GM21717 (cell line): ENCODE data around the gene PCBP4.
"Not testable (repeated sequence)": the region's sequence is repeated elsewhere in the genome, so short reads cannot be mapped to it uniquely, and the experiment has no call there.

ENCODE experiments used
- ATAC-seq: cut with Tn5 transposase; IDR thresholded peaks from one replicate; pipeline ENCODE4 v1.9.1; 2021; ENCODE audit warnings: mild to moderate bottlenecking, moderate library complexity; ENCODE audit not compliant: unreplicated experiment

PCBP4 gene

GRCh38 chr3:51941463-51941797 lies 25.8 kb downstream of the PCBP4 start:
- no peak for ATAC-seq

DNA sequence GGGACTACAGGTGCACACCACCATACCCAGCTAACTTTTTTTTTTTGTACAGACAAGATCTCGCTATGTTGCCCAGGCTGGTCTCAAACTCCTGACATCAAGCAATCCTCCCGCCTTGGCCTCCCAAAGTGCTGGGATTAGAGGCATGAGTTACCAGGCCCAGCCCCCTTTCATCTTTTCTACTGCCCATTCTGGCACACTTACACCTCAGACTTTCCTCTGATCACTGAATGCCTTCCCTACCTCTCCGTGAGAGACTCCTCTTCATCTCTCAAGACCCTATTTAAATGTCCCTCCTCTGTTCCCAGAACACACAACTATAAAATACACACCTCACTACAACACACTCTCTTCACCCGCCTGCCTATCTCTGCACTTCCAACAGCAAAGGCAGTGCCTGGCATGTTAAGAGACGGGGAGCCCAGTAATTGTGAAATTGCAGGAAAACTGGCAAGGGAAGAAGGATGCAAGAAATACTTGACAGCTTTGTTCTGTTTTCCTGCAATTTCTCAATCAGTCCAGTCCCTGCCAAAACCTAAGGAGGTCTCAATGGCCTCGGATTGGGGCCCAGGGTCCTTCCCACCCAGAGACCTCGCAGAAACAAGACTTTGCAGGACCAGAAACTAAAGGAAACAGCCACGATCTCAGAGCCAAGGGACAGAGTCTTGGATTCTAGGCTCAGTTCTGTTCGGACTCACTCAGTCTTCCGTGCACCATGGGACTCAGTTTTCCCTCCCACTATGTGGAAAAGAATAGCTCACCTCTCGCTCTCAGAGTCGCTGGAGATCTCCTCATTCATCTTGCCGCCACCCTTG lies 26.4 kb downstream of the PCBP4 start:
- ATAC-seq, result no peak

GRCh38 chr3:51938780-51939425 lies 28.4 kb downstream of the PCBP4 start:
- ATAC-seq, result no peak

DNA sequence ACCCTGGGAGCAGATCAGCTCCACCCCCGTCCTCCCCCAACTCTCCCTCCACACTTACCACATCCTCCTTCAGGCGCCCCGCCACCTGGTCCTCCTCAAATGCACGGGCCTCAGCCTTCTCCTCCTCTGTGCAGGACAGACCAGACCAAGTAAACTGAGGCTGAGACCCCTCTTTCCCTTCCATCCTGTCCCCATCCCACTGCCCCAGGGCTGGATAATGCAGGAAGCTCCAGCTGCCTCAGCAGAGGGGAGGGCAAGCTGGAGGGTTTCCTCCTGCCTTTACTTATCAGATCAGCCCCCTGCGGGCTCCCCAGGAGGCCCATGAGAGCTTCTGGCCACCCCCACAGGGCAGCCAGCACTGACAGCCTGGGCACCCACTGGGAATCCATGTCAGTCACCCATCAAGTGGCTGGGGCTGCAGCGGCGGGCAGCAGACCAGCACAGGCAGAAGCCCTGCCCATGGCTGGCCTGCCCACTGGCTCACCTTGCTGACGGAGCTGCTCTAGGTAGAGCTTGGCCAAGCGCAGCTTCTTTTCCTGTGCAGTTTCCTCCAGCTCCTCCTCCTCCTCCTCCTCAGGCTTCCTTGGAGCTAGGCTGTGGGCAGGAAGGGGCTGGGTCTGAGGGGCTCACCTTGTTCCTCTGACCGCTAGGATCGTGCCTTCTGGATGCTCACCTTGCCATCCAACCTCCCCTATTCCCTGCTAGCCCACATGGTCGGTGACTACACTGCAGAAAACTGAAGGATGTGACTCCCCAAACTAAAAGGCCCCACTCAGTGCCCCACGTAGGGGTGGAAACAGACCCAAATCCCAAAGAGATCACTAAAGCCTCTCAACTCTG lies 29.4 kb downstream of the PCBP4 start:
- no peak for ATAC-seq

- ATAC-seq, result no peak
Observed at GRCh38 chr3:51937014-51937413, 30.2 kb downstream of the PCBP4 start.

GRCh38 chr3:51935886-51936755 lies 31.1 kb downstream of the PCBP4 start:
- no peak for ATAC-seq

DNA sequence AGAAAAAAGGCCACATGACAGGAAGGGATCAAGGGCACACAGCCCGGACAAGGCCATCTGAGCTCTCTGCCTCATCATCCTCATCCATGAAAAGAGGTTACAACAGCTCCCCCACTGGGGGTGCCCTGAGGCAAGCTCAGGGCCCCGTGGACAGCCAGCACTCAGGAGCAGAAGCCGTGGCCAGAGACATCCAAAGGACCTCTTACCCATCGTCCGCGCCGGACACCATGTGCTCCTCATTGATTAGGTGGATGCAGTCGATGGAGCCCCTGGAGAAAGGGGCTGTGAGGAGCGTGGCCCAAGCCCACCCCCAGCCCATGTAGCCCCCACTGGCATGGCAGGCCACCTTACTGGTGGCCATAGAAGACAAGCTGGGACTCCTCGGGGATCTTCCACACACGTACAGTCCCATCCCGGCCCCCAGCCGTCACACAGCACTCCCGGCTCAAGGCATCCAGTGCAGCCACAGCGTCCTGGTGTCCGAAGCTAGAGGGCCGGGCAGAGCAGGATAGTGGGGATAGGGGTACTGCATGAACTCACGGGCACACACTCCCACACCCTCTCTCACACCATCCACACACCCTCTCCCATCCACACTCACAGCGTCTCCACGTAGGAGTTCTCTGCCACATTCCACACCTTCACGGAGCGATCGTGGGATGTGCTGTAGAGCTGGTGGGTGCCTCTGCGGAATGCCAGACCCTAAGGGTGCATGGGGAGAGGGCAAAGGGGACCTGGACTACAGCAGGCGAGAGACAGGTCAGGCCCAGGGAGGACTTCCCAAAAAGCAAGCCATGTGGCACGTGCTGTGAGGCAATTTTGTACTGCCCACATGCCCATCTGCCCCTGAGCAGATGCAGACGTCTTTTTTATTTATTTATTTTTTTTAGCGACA lies 32.0 kb downstream of the PCBP4 start:
- no peak for ATAC-seq

DNA sequence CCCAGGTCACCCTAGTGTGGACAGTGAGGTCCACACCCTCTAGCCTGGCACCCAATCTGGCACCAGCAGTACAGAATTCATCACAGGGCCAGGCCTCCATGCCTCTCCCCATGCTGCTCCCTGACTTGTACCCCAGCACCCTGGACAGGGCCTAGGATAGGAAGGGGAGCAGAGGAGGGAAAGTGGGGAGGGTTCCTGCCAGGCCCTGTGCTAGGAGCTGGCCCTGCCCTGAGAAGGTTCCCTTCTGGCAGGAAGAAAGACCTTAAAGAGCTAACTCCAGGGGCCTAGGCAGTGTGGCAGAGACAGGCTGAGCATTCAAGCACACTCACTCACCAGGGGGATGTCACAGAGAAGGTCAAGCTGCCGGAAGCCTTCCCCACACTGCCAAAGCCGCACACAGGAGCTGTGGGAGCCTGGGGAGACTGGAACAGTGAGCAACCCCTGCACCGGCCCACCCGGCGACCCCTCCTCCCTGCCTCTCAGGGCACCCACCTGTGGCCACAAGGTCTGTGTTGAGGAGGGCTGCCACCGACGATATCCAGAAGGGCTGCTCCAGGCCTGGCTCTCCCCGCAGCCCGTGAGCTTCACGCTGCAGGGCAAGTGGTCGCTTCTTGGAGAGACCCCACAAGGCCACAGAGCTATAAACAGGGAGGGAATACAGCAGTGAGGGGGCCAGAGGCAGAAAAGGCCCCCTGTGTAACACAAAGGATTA lies 33.0 kb downstream of the PCBP4 start:
- ATAC-seq, result no peak

DNA sequence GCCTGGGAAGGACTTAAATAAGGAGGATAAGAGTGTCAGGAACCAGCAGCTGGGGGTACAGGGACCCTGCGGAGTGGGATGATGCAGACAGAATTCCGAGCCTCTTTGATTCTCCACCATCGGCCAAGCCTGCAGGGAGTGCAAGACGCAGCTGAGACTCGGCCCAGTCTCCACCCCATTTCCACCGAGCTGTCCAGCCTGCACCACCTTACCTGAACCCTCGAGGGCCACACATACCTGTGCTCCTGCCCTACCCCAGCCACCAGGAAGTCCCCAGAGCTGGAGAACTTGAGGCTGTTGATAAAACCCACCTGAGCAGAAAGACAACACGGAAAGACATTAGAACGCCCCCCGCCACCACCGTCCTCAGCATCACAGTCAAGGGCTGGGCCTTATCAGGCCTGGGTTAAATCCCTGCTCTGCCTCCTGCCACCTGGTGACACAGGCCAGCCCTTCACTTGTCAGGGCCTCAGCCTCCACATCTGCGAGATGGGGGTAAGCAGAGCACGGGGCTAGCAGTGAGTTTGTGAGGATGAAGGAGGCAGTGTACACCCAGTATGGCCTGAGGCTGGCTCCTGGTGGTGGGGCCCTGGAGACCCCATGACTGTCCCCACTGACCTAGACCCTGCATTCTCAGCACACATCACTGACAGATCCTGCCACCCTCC lies 33.6 kb downstream of the PCBP4 start:
- ATAC-seq, result no peak

- ATAC-seq, result no peak
Observed at GRCh38 chr3:51932471-51933370, 34.5 kb downstream of the PCBP4 start.

- no peak for ATAC-seq
Observed at GRCh38 chr3:51931756-51932155, 35.5 kb downstream of the PCBP4 start.

DNA sequence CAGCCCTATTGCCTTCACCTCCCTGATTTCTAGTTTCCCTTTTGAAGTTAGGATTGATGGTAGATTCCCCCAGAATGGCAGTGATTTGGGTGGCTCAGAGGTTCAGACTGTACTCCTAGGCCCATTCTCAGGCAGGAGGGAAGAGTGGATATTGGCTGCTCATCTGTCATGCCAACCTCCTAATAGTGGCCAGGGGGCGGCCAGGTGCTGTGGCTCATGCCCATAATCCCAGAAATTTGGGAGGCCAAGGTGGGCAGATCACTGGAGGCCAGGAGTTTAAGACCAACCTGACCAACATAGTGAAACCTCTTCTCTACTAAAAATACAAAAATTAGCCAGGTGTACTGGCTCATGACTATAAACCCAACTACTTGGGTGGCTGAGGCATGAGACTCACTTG lies 36.8 kb downstream of the PCBP4 start:
- no peak for ATAC-seq

DNA sequence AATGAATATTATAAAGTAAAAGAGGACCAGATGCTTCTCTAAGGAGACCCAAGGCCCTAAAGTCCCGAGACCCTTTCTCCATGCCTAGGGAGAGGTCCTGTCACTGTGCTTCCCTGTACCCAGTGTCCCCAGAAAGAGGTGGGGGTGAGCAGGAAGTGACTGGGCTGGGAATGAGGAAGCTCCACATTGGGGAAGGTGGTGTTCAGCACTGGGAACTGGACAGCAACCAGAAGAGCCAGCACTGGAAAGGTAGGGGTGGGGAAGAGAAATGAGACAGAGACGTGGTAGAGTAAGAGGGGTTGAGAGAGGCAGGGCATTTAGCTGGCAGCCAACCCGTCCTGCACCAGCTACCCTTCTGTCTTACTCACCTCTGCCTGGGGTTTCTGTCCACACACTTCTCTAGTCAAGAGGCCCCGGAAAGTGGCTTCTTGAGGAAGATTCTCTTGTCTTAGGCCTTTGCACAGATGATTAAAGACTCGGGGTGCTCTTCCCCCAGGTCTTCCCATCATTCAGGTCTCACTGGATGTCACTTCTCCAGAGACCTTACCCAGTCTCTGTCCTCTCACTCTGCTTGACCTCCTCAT lies 37.7 kb downstream of the PCBP4 start:
- ATAC-seq, result no peak

DNA sequence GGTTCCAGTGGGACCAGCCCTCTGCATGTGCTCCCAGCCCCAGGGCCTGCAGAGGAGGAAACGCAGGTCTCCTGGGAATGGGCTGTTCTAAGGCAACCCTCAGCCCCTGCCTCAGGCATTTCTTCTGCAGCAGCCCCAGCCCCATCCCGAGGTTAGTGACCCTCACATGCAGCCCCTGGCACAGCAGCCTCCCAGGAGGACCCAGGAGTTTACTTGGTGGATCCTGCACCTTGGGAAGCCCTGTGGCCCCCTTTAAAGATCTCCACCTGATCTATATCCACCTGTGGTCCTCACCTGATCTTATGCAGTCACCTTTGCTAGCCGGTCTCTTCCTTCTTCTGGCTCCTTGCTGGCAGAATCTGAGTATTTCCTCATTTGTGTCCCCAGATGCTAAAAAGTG lies 38.3 kb downstream of the PCBP4 start:
- not testable (repeated sequence) for ATAC-seq

- no peak for ATAC-seq
Observed at GRCh38 chr3:51928438-51928837, 38.8 kb downstream of the PCBP4 start.

DNA sequence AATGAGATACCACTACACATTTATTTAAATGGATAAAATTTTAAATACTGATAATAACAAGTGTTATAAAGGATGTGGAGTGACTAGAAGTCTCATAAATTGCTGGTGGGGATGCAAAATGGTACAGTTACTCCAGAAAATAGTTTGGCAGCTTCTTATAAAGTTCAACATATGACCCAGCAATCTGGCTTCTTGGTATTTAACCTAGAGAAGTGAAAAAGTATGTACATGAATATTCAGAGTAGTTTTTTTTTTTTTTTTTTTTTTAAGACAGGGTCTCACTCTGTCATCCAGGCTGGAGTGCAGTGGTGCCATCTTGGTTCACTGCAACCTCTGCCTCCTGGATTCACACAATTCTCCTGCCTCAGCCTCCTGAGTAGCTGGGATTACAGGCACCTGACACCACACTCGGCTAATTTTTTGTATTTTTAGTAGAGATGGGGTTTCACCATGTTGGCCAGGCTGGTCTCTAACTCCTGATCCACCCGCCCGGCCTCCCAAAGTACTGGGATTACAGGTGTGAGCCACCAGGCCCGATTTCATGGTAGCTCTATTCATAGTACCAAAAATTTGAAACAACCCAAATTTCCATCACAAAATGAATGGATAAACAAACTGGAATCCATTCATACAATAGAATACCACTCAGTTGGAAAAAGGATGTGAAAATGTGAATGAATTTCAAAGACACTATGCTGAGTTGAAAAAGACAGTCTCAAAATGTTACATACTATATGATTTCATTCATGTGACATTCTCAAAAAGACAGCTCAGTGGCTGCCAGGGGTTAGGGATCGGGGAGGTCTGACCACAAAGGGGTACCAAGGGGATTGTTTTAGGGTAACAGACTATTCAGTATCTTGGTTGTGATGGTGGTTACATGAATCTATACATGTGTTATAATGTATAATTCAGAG lies 39.9 kb downstream of the PCBP4 start:
- ATAC-seq, result no peak
